ENCODE data around the gene UBIAD1.
"Not testable (repeated sequence)": the region's sequence is repeated elsewhere in the genome, so short reads cannot be mapped to it uniquely, and the experiment has no call there.

UBIAD1 gene

GRCh38 chr1:11272832-11273594, at the start of gene UBIAD1:
Gene UBIAD1, plus strand, starts transcription at chr1:11273198. Its CDS starts 334 bp downstream, at chr1:11273532.
- DNase-seq (ENCODE audit: low spot score): peak; percentile 93

- DNase-seq (ENCODE audit: low spot score): no peak
Observed at GRCh38 chr1:11227106-11228077, 45.6 kb upstream of the UBIAD1 start.

GRCh38 chr1:11229203-11229602, 43.8 kb upstream of the UBIAD1 start:
- DNase-seq (ENCODE audit: low spot score): no peak

- DNase-seq (ENCODE audit: low spot score): no peak
Observed at GRCh38 chr1:11233208-11233607, 39.8 kb upstream of the UBIAD1 start.

- DNase-seq (ENCODE audit: low spot score): no peak
Observed at GRCh38 chr1:11237356-11237755, 35.6 kb upstream of the UBIAD1 start.

- DNase-seq (ENCODE audit: low spot score): no peak
Observed at GRCh38 chr1:11238311-11238710, 34.7 kb upstream of the UBIAD1 start.

GRCh38 chr1:11245248-11245647, 27.8 kb upstream of the UBIAD1 start:
- no peak for DNase-seq (ENCODE audit: low spot score)

GRCh38 chr1:11245904-11246719, 26.9 kb upstream of the UBIAD1 start:
- no peak for DNase-seq (ENCODE audit: low spot score)

- DNase-seq (ENCODE audit: low spot score): no peak
Observed at GRCh38 chr1:11248169-11248568, 24.8 kb upstream of the UBIAD1 start.

GRCh38 chr1:11252538-11252937, 20.5 kb upstream of the UBIAD1 start:
- no peak for DNase-seq (ENCODE audit: low spot score)

GRCh38 chr1:11253226-11253625, 19.8 kb upstream of the UBIAD1 start:
- no peak for DNase-seq (ENCODE audit: low spot score)

- no peak for DNase-seq (ENCODE audit: low spot score)
Observed at GRCh38 chr1:11256299-11256698, 16.7 kb upstream of the UBIAD1 start.

GRCh38 chr1:11262171-11263049, 10.6 kb upstream of the UBIAD1 start, which contains the start of gene MTOR:
Gene MTOR, minus strand, starts transcription at chr1:11262551. Its CDS starts 3,142 bp downstream, at chr1:11259409.
- DNase-seq (ENCODE audit: low spot score): peak; percentile 96

- no peak for DNase-seq (ENCODE audit: low spot score)
Observed at GRCh38 chr1:11266268-11267074, 6.5 kb upstream of the UBIAD1 start.

GRCh38 chr1:11267350-11268337, 5.4 kb upstream of the UBIAD1 start:
- DNase-seq (ENCODE audit: low spot score): not testable (repeated sequence)

- DNase-seq (ENCODE audit: low spot score): no peak
Observed at GRCh38 chr1:11272544-11272831, 510 bp upstream of the UBIAD1 start.

GRCh38 chr1:11273595-11274234, 717 bp downstream of the UBIAD1 start:
- DNase-seq (ENCODE audit: low spot score): no peak

- no peak for DNase-seq (ENCODE audit: low spot score)
Observed at GRCh38 chr1:11279152-11279551, 6.2 kb downstream of the UBIAD1 start.

- no peak for DNase-seq (ENCODE audit: low spot score)
Observed at GRCh38 chr1:11279630-11280029, 6.6 kb downstream of the UBIAD1 start.

All from left forelimb (tissue), 1 donor.